Putamen (tissue), 1 donor: Measurements from ENCODE around the gene GTF2F1.
A peak's percentile ranks its signal among the peaks of the same experiment; 100 is the strongest.
"Not testable (repeated sequence)": the region's sequence is repeated elsewhere in the genome, so short reads cannot be mapped to it uniquely, and the experiment has no call there.

Source experiments
- DNase-seq: peaks from one replicate; pipeline ENCODE4 v3.0.0-alpha.2; 2016; ENCODE audit warnings: low spot score

GTF2F1 gene

GRCh38 chr19:6384381-6384780, 8.6 kb downstream of the GTF2F1 start:
- no peak for DNase-seq

DNA sequence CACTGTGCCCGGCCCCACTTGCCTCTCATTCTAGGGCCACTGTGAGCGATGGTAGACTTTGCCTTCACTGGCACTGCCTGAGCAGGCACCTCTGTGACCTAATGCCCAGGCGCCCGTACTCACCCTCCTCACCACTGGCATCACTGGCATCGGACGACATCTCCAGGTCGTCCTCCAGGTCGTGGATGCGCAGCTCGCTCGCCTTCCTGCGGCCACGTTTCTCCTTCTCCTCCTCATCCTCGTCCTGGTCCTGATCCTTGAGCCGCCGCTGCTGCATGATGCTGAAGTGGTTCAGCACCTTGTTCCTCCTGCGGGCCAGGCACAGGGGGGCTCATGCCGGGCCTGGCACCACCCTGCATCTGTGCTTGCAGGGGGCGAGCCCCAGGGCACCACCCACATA, 9.8 kb downstream of the GTF2F1 start:
- no peak for DNase-seq

GRCh38 chr19:6381030-6381750, 11.8 kb downstream of the GTF2F1 start:
- DNase-seq, result peak; percentile 61

DNA sequence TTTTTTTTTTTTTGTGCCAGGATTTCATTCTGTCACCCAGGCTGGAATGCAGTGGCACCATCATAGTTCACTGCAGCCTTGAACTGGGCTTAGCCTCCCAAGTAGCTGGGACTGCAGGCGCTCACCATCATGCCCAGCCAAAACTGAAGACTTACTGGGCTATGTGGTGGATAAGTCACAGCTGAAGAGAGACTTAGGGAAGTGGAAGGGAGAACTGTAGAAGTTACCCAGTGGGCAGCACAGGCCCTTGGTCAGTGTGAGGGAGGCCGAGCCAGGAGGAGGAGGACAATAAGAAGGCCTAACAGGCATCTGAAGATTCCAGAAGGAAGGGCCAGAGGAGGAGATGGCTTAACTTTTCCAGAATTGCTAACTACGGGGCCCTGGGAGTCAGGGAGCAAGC, 13.2 kb downstream of the GTF2F1 start:
- DNase-seq, result no peak

- no peak for DNase-seq
Observed at GRCh38 chr19:6378486-6378885, 14.5 kb downstream of the GTF2F1 start.

DNA sequence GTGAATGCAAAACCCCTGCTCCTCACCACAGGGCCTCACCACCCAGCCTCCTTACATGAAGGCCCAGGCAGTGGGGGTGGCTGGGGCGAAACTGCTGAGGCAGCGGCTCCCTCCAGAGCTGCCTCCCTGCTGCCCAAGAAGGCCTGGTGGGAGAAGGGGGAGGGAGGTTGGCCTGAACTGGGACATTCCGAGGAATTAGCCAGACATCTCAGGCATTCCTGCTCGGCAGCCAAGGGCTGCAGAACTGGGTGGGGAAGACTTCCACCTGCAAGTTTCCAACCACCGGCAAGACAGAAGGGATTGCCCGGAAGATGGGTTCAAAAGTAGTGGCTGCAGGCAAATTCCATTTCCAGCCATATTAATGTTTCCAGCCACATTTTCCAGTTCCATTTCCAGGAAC, 14.9 kb downstream of the GTF2F1 start:
- no peak for DNase-seq

GRCh38 chr19:6376512-6377190, 16.3 kb downstream of the GTF2F1 start:
- DNase-seq, result no peak

GRCh38 chr19:6375411-6376010, 17.5 kb downstream of the GTF2F1 start, which contains the start of gene PSPN:
Gene PSPN, minus strand, starts transcription at chr19:6375933. Its CDS starts 84 bp downstream, at chr19:6375849.
- DNase-seq, result no peak

DNA sequence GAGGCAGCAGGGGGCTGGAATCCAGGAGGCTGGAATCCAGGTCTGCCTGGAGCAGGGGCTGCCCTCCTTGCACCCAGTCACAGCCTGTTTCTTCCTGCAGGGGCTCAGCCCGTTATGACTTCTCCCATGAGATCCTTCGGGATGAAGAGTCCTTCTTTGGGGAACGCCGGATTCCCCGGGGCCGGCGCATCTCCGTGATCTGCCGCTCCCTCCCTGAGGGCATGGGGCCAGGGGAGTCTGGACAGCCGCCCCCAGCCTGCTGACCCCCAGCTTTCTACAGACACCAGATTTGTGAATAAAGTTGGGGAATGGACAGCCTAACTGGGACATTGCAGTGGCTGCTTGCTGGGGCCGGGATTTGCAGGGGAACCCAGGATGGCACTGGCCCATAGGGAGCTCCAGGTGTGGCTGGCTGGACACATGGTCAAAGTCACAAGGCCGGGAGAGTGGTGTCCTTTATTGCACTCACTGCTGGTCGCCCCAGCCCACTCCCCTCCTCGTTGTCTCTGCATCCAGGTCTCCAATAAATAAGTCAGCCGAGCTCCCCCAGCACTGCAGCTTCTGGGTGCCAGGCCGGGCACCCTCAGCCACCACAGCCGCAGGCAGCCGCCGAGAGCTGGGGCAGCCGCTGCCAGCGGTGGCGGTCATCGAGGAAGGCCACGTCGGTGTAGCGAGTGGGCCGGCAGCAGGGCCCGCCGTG, 18.1 kb downstream of the GTF2F1 start:
- no peak for DNase-seq

GRCh38 chr19:6374161-6374709, 18.7 kb downstream of the GTF2F1 start:
- no peak for DNase-seq

DNA sequence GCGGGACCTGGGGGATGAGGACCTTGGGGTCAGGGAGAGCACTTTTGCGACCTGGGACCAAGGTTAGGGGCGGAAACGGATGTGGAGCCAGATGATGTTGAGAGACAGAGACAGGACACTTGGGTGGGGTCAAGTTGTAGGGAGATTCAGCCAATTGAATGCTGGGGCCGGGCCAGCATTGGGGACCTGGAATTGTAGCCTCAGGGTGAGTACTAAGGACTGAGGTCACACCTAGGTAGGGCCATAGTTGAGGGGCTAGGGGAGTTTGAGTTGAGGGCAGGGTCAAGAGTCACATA, 19.2 kb downstream of the GTF2F1 start:
- DNase-seq, result no peak

DNA sequence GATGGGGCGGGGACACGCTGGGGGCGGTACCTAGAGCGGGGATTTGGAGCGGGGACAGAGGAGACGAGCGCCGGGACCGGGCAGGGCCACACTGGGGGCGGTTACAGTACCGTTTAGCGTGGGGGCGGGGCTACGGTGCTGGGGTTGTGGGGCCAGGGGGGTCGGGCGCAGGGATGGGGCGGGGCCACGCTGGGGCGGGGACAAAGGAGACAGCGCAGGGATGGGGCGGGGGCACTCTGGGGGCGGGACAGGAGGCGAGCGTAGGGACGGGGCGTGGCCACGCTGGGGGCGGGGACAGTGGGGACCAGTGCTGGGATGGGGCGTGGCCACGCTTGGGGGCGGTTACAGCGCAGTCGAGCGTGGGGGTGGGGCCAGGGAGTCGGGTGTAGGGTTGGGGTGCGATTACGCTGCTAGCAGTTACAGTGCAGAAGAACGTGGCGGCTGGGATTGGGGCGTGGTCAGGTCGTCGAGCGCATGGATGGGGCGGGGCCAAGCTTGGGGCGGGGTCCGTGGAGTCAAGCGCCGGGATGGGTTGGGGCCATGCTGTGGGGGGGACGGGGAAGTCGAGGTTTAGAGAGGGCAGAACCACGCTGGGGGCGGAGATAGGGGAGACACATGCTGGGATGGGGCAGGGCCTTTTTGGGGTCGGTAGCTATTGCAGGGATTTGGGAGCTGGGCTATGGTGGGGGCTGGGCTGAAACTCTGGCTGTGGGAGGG, 19.7 kb downstream of the GTF2F1 start:
- DNase-seq, result peak; percentile 98

- DNase-seq, result peak; percentile 100
Observed at GRCh38 chr19:6372594-6373095, 20.3 kb downstream of the GTF2F1 start, which contains the start of gene ALKBH7. Gene ALKBH7, plus strand, starts transcription at chr19:6372794. Its CDS starts 27 bp downstream, at chr19:6372821.

- no peak for DNase-seq
Observed at GRCh38 chr19:6364353-6364752, 28.6 kb downstream of the GTF2F1 start.

DNA sequence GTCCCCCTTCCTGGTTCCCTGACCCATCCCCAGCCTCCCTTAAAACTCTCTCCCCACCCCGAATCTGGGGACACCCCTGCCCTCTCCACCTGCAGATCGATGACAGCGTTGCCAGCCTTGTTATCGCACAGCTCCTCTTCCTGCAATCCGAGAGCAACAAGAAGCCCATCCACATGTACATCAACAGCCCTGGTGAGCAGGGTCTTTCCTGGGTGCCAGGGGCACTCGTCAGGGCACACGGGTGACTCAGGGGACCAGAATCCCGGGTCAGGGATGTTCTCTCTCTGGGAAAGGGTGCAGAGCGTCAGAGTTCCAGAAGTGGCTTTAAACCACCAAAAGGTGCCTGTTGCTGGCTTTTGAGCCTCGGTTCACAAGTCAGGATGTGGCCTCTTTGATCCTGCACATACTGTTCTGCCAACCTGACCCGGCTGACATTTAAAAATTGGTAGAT, 30.6 kb downstream of the GTF2F1 start:
- no peak for DNase-seq

- no peak for DNase-seq
Observed at GRCh38 chr19:6362027-6362350, 31.0 kb downstream of the GTF2F1 start.

- DNase-seq, result not testable (repeated sequence)
Observed at GRCh38 chr19:6360857-6361216, 32.1 kb downstream of the GTF2F1 start.

GRCh38 chr19:6360445-6360844, 32.5 kb downstream of the GTF2F1 start:
- not testable (repeated sequence) for DNase-seq

GRCh38 chr19:6359568-6360341, 33.2 kb downstream of the GTF2F1 start:
- no peak for DNase-seq

GRCh38 chr19:6358003-6358402, 35.0 kb downstream of the GTF2F1 start:
- DNase-seq, result no peak

GRCh38 chr19:6357174-6357573, 35.8 kb downstream of the GTF2F1 start:
- no peak for DNase-seq
